Measurements from ENCODE around the gene CC2D2A.

Gene CC2D2A

DNA sequence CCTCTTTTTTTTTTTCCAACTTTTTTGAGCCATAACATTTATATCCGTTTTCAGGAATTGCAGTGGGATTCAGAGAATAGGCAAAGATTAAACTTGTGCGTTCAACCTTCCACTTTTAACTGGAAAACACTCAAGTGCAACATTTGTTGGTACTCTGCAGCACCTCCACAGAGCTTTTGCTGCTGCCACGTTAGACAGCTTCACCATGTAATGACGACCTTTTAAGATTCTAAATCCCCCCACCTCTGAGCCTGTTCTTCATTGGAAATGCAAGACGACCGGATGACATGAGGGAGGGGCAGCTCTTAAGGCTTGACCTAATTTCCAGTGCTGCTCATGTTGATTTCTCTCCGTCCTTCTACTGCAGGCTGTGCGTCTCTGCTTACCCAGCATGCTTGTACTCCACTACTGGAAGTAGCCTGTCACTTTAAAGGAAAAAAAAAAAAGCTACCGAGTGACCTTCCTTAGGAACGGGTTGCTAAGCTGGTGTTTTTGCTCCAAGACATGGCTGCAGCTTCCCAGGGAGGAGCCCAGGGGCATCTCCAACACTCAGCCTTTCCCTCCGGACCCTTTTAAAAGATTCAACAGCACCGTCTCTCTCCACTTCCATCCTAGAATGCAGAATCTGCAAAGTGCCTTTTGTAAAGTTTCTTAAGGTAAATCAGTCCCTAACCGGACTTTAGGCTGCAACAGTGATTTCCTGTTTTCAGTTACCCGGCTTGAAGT lies at the start of gene CC2D2A:
TSS of gene CC2D2A (plus strand) at position 481 of the 726 bp plus-strand sequence. CDS start 6,051 bp downstream, outside the sequence.
- DNase-seq, result no peak

- no peak for DNase-seq
Measured at GRCh38 chr4:15420642-15421041, 49.0 kb upstream of the CC2D2A start.

DNA sequence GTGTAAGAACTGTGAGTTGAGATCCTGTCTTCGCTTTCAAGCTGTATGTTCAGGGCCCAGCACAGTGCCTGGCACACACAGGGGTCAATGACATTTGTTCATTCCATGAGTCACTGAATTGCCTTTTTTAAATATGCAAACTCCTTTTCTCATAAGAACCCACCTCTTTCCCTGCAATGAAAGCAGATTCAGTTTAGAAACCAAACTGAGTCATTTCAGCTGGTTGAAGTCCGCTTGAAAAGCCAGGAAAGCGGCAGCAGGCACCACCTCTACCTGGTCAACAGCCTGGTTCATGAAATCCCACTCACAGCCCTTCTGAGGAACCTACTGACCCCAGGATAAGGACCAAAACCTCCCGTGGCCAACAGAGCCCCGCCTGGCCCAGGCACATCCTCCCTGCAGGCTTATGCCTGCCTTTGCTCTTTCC lies 46.4 kb upstream of the CC2D2A start:
- peak in 1 of 2 donors; percentile 28 for DNase-seq

- DNase-seq, result no peak
Measured at GRCh38 chr4:15425520-15425919, 44.2 kb upstream of the CC2D2A start.

GRCh38 chr4:15427161-15427560 lies 42.5 kb upstream of the CC2D2A start:
- DNase-seq, result no peak

GRCh38 chr4:15427701-15428100 lies 42.0 kb upstream of the CC2D2A start, which contains the start of gene C1QTNF7:
Gene C1QTNF7 (plus strand): TSS chr4:15428033. CDS start chr4:15435744, 7,711 bp downstream.
- no peak for DNase-seq

DNA sequence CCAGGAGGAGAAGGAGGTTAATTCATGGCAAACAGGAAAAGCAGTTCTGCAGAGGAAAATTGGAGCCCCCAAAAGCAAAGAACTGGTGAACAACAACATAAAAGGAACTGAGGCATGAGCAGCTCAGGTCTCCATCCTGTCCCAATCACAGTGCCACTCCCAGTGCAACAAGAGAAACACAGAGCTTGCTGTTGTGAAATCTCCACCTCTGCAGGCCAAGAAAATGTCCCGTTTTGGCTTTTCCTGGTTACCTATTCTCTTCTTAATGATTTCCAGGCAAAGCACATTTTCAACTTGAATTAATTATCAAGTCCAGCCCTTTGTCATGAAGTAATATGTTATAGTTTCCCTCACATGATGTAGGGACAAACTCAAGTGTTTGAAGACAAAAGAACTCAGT lies 41.1 kb upstream of the CC2D2A start:
- no peak for DNase-seq

DNA sequence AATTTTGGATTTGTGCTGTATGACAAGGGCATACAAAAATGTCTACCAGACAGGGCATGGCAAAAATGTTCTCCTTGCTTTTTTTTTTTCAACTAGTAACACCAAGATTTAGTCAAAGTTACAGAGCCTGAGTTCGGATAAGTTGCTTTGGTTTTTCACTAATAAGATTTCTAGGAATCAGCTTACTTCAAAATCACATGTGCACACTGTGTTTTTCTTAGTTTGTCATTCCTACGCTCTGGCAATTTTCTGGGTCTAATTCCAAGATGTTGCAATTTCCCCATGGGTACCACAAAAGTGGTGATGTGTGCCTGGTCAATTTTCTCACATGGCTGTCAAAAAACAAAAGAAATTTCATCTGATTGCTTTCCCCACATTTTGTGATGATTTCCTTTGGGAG lies 35.6 kb upstream of the CC2D2A start:
- no peak for DNase-seq

DNA sequence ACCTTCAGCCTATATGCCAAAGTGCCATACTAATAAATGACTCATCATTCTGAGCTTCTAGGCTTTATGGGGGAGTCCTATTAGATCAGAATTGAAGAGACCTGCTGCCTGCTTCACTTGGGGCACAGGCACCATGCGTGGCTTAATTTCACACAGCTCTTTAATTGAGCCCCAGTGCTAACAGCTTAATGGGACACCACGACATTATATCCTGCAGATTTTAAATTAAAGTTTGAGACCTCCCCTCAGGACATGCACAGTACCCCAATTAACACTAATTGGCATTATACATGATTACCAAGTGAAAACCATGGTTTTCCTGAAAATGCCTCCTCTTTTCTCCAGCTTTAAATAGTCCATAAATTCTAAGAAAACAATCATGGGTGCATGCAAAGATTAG lies 35.0 kb upstream of the CC2D2A start:
- no peak for DNase-seq

GRCh38 chr4:15436513-15436912 lies 33.2 kb upstream of the CC2D2A start:
- DNase-seq, result no peak

- no peak for DNase-seq
Measured at GRCh38 chr4:15438939-15439524, 30.6 kb upstream of the CC2D2A start.

GRCh38 chr4:15443371-15444160 lies 26.1 kb upstream of the CC2D2A start:
- DNase-seq, result no peak

DNA sequence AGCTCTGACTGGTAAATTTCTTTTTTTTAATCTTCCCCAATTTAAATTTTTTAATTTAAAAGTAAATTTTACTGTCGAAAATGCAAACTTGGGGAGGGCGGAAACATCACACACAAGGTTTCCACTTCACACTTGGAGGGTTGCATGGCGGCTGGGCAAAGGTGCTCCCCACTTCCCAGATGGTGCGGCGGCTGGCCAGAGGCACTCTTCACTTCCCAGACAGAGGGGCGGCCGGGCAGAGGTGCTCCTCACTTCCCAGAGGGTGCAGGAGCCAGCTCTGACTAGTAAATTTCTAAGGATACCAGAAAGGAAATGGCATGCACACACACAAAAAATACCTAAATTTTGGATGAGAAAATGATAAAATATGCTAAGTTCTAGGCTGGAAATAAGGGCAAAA lies 25.4 kb upstream of the CC2D2A start:
- no peak for DNase-seq

DNA sequence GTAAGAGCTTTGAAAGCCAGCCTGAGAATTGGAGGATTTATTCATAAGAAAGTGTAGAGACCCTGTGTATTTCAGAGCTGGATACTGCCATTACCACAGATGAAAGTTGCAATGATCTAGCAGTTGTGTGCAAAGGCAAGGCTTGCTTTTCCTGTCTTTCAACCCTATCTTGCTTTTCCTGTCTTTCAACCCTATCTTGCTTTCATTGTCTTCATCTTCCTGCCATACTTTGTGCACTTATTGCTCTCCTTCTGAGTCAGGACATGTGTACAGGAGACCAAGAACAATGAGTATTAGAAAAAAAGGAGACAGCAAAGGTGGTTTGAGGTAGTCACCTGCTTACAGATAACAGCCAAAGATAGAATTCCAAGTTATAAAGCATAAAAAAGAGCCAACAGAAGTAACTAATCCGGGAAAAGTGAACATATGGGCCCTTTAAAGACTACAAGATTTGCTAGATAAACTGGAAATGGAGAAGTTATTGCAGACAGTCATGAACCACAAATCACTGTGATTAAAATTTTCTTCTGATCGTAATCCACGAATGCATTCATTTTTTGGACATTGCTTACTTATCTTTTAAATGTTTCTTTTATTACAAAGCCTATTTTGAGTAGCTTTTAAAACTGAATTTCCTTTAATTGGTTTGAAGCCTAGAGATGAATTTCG lies 24.7 kb upstream of the CC2D2A start:
- DNase-seq, result no peak

GRCh38 chr4:15451181-15451865 lies 18.4 kb upstream of the CC2D2A start:
- no peak for DNase-seq

- DNase-seq, result no peak
Measured at GRCh38 chr4:15451866-15452765, 17.6 kb upstream of the CC2D2A start.

- no peak for DNase-seq
Measured at GRCh38 chr4:15455290-15455689, 14.4 kb upstream of the CC2D2A start.

DNA sequence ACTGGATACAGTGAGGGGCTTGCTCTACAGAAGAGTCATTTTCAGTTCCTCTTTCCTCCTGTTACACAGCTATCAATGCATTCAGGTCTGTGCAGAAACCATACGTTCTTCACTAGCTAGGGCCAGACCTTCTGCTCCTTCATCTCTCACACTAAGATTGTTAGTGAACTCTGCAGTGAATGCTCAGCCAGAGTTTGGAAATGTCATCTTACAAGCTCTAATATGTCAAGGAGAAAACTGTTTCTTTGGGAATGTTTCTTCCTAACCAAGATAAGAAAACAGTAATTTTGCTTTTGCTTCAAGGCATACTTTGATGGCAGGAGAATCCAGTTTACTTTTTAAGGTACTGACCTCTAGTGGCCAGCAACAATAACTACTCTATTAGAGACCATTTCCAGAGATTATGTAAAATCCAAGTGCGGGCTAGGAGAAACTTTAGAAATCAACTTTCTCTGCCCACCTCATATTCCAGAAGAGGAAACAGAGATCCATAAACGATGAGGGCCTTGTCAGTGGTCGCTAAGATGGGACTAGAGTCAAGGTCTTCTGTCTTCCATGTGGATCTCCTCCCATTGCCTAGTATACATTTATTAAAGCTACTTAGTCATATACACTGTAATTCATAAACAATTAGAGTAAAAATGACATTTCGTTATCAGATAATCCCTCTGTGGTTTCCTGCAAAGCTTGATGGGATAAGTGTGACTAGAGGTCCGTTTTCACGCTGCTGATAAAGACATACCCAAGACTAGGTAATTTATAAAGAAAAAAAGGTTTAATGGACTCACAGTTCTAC lies 12.1 kb upstream of the CC2D2A start:
- DNase-seq, result no peak

- DNase-seq, result no peak
Measured at GRCh38 chr4:15458616-15459015, 11.1 kb upstream of the CC2D2A start.

GRCh38 chr4:15459706-15460105 lies 10.0 kb upstream of the CC2D2A start:
- no peak for DNase-seq

GRCh38 chr4:15466596-15466995 lies 3.1 kb upstream of the CC2D2A start:
- DNase-seq, result no peak

All from stimulated activated CD4-positive, alpha-beta T cell treated with anti-CD3 and anti-CD28 coated beads, Interleukin-2, amount 100 ng/mL, for 24 hours (primary cell).